ENCODE data around the gene HORMAD2.

DNA sequence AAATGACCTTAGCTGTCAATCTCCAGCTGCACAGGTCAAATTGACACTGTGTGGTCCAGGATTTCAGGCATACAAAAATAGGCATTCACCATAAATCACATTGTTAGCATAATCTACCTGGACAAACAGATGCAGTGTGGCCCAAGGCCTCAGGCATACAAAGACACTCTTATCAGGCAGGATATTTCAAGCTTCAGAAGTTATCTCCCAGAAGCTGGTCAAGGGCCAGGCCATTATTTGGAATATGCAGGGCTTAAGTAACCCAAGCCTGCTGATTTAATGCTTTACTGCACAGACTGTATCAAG, 25.5 kb upstream of the HORMAD2 start:
- TF ChIP-seq ZNF394 (tag by site-specific recombination; IDR thresholded peaks at IDR 0.05; ENCODE audit: borderline replicate concordance) (no peak), ZNF274 (IDR thresholded peaks at IDR 0.05; ENCODE audit: low read length) (no peak), ZNF274 (tag by site-specific recombination; IDR thresholded peaks at IDR 0.05; ENCODE audit: borderline replicate concordance) (no peak), ZBTB7A (tag by site-specific recombination; IDR thresholded peaks at IDR 0.05; ENCODE audit: low read depth) (no peak), MEIS1 (CRISPR knock-in tag; IDR thresholded peaks at IDR 0.05; ENCODE audit: borderline replicate concordance) (no peak), ZNF473 (tag by site-specific recombination; IDR thresholded peaks at IDR 0.05) (no peak), KLF9 (tag by site-specific recombination; IDR thresholded peaks at IDR 0.05; ENCODE audit: low read depth) (no peak), YY1 (tag by site-specific recombination; IDR thresholded peaks at IDR 0.05) (no peak), ZNF202 (tag by site-specific recombination; IDR thresholded peaks at IDR 0.05; ENCODE audit: borderline replicate concordance) (no peak), ZNF776 (tag by site-specific recombination; IDR thresholded peaks at IDR 0.05; ENCODE audit: borderline replicate concordance) (no peak)
- TF ChIP-seq, protein P1, sequence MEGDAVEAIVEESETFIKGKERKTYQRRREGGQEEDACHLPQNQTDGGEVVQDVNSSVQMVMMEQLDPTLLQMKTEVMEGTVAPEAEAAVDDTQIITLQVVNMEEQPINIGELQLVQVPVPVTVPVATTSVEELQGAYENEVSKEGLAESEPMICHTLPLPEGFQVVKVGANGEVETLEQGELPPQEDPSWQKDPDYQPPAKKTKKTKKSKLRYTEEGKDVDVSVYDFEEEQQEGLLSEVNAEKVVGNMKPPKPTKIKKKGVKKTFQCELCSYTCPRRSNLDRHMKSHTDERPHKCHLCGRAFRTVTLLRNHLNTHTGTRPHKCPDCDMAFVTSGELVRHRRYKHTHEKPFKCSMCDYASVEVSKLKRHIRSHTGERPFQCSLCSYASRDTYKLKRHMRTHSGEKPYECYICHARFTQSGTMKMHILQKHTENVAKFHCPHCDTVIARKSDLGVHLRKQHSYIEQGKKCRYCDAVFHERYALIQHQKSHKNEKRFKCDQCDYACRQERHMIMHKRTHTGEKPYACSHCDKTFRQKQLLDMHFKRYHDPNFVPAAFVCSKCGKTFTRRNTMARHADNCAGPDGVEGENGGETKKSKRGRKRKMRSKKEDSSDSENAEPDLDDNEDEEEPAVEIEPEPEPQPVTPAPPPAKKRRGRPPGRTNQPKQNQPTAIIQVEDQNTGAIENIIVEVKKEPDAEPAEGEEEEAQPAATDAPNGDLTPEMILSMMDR (tag by site-specific recombination; IDR thresholded peaks at IDR 0.05), result no peak
- TF ChIP-seq, protein P2, sequence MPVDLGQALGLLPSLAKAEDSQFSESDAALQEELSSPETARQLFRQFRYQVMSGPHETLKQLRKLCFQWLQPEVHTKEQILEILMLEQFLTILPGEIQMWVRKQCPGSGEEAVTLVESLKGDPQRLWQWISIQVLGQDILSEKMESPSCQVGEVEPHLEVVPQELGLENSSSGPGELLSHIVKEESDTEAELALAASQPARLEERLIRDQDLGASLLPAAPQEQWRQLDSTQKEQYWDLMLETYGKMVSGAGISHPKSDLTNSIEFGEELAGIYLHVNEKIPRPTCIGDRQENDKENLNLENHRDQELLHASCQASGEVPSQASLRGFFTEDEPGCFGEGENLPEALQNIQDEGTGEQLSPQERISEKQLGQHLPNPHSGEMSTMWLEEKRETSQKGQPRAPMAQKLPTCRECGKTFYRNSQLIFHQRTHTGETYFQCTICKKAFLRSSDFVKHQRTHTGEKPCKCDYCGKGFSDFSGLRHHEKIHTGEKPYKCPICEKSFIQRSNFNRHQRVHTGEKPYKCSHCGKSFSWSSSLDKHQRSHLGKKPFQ (tag by site-specific recombination; IDR thresholded peaks at IDR 0.05), result no peak
- TF ChIP-seq, protein P3, sequence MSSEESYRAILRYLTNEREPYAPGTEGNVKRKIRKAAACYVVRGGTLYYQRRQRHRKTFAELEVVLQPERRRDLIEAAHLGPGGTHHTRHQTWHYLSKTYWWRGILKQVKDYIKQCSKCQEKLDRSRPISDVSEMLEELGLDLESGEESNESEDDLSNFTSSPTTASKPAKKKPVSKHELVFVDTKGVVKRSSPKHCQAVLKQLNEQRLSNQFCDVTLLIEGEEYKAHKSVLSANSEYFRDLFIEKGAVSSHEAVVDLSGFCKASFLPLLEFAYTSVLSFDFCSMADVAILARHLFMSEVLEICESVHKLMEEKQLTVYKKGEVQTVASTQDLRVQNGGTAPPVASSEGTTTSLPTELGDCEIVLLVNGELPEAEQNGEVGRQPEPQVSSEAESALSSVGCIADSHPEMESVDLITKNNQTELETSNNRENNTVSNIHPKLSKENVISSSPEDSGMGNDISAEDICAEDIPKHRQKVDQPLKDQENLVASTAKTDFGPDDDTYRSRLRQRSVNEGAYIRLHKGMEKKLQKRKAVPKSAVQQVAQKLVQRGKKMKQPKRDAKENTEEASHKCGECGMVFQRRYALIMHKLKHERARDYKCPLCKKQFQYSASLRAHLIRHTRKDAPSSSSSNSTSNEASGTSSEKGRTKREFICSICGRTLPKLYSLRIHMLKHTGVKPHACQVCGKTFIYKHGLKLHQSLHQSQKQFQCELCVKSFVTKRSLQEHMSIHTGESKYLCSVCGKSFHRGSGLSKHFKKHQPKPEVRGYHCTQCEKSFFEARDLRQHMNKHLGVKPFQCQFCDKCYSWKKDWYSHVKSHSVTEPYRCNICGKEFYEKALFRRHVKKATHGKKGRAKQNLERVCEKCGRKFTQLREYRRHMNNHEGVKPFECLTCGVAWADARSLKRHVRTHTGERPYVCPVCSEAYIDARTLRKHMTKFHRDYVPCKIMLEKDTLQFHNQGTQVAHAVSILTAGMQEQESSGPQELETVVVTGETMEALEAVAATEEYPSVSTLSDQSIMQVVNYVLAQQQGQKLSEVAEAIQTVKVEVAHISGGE (tag by site-specific recombination; conservative IDR thresholded peaks at IDR 0.05; ENCODE audit: low read depth), result no peak
- TF ChIP-seq, protein P4, sequence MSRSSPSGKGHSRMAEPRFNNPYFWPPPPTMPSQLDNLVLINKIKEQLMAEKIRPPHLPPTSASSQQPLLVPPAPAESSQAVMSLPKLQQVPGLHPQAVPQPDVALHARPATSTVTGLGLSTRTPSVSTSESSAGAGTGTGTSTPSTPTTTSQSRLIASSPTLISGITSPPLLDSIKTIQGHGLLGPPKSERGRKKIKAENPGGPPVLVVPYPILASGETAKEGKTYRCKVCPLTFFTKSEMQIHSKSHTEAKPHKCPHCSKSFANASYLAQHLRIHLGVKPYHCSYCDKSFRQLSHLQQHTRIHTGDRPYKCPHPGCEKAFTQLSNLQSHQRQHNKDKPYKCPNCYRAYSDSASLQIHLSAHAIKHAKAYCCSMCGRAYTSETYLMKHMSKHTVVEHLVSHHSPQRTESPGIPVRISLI (tag by site-specific recombination; IDR thresholded peaks at IDR 0.05), result no peak
- TF ChIP-seq, protein P5, sequence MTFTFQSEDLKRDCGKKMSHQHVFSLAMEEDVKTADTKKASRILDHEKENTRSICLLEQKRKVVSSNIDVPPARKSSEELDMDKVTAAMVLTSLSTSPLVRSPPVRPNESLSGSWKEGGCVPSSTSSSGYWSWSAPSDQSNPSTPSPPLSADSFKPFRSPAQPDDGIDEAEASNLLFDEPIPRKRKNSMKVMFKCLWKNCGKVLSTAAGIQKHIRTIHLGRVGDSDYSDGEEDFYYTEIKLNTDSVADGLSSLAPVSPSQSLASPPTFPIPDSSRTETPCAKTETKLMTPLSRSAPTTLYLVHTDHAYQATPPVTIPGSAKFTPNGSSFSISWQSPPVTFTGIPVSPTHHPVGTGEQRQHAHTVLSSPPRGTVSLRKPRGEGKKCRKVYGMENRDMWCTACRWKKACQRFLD (tag by site-specific recombination; IDR thresholded peaks at IDR 0.05), result no peak
